Superior temporal gyrus (tissue), 1 donor: Measurements from ENCODE around the gene ECT2L.

Experiments
- DNase-seq: peaks from one replicate; pipeline ENCODE4 v3.0.0-alpha.2; 2016; ENCODE audit errors: extremely low spot score

ECT2L gene

DNA sequence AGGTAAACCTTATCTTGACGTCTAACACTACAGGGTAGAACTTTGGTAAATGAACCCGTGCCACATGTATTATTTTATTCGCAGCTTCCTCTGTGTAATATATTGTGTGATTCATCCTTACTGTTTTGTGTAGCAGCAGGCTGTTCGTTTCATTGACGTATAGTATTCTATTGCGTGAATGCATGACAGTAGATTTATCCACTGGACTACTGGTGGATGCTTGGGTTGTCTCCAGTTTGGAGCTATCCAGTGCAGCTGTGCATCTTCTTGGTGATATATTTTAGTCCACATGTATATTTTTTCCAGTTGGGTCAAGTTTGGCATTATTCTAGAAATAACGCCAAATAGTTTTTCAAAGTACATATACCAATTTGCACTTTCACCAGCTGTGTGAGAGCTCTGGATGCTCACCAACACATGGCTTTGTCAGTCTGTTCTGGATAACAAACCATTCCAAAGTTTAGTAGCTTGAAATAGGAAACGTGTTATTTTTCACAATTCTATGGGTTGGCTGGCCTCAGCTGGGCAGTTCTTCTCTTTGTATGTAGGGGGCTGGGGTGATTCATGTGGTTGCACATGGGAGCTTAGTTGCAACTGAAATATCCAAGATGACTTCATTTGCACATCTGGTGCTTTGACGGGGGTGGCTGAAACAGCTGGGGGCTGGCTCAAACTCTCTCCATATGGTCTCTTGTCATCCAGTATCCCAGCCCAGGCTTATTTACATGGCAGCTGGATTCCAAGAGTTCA, 9.3 kb downstream of the ECT2L start:
- no peak for DNase-seq

DNA sequence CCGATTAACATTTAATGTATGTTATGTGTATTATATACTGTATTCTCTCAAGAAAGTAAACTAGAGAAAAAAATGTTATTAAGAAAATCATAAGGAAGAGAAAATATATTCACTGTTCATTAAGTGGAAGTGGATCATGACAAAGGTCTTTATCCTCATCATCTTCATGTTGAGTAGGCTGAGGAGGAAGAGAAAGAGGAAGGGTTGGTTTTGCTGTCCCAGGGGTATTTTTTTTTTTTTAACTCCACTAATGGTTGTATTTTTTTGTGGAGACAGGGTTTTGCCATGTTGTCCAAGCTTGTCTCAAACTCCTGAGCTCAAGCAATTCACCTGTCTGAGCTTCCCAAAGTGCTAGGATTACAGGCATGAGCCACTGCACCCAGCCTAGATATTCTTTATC, 11.0 kb downstream of the ECT2L start:
- no peak for DNase-seq

DNA sequence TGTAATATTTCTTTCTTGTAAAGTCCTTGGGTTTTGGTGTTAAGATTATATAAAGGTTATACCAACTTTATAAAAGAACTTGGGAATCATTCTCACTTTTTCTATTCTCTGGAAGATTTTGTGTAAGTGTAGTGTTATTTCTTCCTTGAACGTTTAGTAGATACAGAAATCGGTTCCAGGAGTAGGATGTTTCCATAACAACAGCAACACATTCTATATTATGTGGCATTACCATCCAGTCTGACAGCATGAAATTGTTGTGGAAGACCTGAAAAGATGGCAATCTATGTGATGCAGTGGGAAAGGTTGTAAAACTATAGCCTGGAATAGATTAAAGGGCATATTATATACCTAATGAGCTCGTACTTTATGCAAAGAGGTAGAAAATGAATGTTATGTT, 13.8 kb downstream of the ECT2L start:
- peak; percentile 40 for DNase-seq

DNA sequence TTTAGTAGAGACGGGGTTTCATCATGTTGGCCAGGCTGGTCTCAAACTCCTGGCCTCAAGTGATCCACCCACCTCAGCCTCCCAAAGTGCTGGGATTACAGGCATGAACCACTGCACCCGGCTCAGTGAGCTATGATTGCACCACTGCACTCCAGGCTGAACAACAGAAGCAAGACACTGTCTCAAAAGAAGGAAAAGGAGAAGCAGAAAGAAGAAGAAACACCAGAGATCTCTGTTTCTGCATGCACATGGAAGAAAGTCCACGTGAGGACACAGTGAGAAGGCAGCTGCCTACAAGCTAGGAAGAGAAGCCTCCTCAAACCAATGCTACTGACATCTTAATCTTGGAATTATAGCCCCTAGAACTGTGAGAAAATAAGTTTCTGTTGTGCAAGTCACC, 16.0 kb downstream of the ECT2L start:
- no peak for DNase-seq

DNA sequence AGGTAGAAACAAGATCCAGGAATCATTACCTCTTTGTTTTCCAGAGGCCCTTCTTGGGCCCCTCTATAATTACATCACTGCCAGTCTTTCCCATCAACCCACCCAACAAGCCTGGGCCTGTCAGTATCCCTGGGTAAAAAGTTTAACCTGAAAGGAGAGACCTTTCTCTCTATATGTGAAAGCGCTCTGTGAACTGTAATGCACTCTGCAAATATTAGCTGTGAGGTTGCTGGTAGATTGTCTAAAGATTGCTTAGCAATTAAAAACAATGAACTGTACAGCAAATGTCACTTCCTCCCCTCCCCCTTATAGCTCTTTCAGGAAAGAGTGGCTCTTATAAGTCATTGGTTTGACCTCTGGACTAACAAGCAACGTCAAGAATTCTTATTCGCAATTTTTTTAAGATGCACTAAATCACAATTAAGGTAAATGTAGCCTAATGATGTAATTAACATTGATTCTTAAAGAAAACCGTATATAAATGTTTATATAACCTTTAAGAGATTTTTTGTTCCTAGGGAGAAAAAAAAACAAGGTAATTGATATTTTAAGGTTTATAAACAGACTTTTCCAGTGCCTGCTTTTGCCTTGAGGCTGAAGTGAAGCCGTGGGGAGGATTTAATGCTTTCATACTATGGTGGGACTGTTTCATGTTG, 18.4 kb downstream of the ECT2L start:
- DNase-seq, result no peak

DNA sequence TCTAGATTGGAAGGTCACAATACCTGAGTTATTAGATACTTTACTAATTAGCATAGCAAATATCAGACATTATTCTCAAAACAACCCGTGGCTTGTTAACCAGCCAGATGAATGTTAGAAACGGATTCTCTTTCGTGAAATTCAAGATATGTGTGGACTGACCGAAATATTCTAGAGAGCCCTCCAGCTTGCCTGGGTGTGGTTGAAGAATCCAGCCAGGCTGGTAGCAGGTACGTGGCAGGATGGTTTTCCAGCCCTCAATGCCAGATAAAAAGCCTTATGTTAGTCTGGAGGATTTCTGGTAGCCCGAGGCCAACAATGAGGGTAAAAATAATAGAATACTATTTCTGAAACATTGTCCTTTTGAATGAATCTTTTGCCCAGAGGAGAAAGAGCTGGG, 19.3 kb downstream of the ECT2L start:
- no peak for DNase-seq

DNA sequence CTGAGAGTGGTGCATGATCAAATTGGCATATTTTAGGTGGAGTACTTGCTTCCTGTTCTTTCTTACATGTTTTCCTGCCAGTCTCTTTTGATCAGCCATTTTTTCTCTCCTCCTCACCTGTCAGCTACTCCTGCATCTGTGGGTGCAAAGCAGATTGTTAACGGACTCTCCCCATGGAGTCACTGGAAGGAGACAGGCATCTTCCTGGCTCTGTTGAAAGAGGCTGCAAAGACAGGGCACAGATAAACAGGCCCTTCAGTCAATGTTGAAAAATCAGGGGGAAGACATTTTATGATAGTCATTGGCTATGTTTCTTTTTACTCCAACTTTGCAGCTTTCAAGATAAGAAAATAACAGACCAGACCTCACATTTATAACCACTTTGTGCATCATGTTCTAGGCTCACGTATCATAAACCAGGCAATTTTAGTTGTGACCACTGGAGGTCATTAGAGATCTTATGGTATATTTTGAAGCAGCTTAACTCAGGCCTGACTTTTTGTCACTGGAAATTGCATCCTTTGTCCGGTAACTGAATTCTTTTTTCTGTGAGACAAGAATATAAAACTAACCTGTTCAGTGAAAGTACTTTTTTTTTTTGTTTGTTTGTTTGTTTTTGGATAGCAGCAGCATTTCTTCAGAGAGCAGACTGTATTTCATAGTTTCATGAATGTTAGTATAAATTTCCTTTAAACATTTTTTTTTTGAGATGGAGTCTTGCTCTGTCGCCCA, 20.1 kb downstream of the ECT2L start:
- peak; percentile 85 for DNase-seq

DNA sequence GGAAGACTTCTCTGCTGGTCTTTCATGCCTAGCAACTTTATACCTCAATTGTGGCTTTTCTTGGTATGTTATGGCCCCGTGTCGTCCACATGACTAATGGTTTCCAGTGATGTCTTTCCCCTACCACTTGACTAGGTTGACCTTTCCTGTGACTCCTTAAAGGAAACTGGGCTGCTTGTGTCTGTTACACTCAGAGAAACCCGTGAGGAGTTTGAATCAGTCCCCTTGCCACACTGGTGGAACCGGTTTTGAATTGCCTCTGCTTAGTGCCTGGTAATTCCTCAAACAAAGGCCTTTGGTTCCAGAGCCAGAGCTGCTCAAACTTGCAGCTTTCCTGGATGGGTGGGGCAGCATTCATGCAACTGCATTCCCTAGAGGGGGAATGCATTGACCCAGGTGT, 21.9 kb downstream of the ECT2L start:
- no peak for DNase-seq

DNA sequence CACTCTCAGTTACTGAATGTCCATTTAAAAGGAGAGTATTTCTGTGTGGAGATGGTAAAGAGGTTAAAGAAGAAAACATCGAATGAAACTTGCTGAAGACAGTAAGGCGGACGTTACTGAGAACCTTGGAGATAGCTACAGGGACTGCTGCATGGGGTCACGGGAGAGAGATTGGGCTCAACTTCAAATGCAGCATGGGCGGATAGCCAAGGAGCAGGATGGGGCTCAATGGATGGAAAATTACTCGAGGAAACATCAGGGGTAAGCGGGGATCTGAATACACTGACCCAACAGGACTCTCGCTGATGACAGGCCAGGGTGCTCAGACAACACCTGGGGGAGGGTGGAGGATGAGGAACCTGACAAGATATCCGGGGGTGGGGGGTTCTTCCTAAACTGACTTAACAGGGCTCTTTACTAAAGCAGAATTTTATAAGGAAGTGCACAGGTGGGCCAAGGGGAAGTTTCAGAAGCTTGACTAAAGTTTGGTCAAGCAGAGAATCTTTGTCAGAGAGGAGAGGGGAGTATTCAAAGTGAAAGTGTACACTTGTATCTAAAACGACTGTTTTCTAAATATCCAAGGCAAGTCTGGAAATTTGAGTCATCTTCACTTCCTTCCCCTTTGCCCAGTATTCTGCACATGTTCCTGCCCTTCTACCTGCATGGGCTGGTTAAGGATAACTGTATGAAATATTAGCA, 22.8 kb downstream of the ECT2L start:
- DNase-seq, result no peak

DNA sequence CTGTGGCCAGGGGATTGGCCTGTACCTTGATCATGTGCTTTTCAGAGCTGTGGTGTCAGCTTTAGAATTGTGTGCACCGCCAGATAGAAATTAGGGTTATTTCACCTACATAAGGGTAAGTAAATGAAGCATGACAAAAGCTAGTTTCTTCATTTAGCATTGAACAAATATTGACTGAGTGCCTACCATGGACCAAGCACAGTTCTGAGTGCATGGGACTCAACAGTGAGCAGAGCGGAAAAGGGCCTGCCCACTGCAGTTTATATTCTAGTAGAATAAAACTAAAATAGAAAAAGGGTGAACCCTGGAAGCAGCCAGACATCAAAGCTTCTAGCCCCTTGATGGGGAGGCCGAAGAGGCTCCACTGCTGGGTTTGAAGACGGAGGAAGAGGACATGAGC, 25.6 kb downstream of the ECT2L start:
- no peak for DNase-seq

DNA sequence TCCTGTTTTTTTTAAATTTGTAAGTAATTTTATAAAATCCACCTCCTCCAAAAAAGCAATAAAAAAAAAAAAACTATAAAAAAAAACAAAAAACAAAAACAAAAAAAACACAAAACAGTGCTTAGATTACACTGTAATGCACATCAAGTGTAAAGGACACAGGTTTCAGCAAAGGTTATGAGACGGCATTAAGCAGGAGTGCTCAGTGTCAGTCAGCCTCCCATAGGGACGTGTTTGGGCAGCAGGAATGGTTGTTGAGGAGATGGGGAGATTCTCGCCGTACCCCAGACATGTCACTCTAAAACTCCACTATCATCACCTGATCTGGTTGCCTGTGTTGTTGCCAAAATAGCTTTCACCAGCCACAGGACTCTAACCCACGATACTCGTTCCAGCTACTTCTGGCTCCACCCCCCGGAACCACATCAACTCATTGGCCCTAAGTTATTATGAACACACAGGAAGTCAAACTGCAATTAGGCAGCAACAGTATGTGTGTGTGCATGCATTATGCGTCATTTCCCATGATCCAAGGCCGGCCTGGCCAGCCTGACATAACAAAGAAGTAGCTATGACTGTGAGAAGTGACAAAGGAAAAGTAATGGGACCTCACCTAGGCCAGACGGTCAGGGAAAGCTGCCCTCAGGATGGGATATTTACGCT, 28.7 kb downstream of the ECT2L start:
- no peak for DNase-seq

DNA sequence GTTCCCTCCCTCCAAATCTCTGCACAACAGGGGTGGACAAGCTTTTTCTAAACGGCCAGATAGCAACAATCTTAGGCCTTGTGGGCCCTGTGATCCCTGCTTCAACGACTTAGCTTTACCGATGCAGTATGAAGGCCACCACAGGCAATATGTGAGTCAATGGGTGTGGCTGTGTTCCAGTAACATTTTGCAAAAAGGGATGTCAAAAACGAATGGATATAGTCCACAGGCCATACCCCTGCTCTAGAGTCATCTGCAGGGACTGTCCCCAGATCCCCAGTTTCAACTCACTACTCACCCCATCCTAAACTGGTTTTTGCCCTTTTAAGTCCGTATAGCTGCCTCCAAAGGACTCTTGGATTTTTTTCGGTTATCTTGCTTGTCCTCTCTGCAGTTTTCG, 34.4 kb downstream of the ECT2L start:
- no peak for DNase-seq

DNA sequence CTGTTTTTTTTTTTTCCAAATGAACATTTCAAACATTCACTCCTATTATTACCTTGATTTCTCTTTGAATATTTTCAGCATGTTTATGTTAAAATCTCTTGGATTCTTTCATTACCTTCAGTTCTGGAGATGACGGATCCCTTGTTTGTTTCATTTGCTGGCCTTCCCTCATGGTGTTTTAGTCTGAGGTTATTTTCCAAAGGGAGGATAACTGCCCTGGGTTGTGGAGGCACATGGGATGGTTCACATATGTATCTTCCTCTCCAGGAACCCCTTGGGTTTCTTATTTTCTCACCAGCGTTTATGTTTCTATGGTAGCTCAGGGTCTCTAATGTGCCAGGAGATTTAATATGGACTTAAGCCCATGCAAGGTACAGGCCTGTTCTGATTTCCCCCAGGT, 36.3 kb downstream of the ECT2L start:
- DNase-seq, result no peak

DNA sequence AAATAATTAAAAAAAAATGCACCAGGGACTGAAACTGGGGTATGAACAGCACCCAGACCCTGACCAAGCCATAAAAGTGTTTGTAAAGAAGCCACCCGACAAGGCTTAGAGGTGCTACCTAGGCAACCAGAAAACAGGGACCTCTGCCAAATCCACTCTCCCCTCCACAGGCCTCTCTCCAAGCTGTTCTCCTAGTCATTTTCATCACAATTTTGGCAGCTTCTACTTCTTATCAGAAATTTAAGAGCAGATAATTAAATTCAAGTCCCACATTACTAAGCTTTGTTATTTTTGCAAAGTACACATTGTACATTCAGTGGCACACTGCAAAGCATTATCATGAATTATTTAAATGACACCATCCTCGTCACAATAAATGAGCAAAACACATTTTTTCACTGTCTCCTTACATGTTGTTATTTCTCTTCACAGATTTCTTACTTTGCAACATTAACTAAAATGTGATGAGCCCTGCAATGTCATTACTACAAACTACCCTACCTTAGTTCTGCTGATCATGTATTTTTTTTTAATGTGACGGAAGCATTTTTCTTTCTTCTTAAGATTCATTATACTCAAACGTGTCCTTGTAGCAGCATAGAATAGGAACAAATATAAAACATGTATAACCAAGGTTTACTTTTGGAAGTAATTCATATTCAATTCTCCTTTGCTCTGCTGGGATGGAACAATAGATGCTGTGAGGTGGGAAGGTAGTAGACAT, 38.1 kb downstream of the ECT2L start:
- DNase-seq, result peak; percentile 66

DNA sequence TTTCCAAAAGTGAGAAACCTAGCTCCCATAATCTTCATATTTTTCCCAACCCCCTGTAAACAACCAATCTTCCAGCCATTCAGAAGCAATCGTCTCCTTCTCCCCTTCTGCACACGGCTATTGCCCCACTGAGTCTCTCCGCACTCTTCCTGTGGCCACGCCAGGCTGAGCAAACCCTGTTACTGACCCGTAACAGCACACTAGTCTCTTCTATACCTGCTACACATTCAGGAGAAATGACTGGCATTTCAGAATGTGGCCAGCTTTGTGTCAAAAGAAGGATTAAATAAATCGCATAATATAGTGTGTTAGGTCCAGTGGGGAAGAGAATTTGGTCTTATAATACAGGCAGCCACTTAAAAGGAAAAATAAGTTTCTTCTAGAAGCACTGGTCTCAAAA, 41.4 kb downstream of the ECT2L start:
- no peak for DNase-seq

DNA sequence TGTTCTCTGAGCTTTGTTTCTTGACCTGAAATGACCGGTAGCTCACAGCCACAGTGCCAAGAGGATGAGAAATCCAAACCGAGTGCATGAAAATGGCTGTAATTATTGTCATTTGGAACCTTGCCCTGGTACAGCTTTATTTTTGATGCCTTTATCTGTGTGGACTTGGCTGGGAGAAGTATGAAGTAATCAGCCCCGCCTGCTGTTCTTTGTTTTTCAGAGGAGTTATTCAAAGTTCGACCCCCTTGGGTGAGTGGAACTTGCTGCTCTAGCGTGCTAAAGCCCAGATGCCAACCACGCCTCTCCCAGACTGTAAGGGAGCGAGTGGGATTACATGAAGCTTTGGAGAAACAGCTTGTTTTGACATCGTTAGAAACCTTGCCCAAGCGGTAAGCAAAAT, 48.3 kb downstream of the ECT2L start:
- DNase-seq, result peak; percentile 40

DNA sequence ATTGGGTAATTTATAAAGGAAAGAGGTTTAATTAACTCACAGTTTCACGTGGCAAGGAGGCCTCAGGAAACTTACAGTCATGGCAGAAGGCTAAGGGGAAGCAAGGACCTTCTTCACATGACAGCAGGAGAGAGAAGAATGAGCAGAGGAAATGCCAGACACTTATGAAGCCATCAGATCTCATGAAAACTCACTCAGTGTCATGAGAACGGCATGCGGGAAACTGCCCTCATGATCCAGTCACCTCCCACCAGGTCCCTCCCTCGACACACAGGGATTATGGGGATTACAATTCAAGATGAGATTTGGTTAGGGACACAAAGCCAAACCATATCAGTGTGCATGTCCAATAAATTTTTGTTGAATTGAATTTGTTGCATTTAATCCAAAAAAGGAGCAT, 52.0 kb downstream of the ECT2L start:
- DNase-seq, result no peak

DNA sequence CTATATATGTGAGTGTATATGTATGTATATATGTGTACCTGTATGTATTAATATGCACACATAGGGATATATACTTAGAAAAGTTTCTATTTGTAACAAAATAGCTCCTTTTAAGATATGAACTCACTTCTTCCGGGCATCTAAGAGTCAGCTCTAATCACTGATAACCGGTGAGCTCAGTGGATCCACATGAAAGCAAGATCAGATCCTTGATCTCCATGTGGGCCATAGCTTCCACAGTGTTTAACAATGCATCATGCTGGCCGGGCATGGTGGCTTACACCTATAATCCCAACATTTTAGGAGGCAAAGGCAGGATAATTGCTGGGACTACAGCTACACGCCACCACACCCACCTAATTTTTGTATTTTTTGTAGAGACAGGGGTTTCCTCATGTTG, 52.6 kb downstream of the ECT2L start:
- DNase-seq, result no peak

DNA sequence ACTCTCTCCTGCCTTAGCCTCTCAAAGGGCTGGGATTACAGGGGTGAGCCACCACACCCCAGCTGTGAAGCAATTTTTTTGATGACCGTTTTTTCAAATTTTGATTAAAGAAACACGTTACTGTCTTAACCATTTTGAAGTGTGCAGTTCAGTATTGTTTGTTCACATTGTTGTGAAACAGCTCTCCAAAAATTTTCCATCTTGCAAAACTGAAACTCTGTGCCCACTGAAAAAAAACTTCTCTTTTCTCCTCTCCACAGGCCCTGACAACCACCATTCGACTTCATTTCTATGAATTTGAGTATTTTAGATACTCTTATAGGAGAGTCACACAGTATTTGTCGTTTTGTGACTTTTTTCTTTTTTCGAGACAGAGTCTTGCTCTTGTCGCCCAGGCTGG, 53.9 kb downstream of the ECT2L start:
- DNase-seq, result no peak

DNA sequence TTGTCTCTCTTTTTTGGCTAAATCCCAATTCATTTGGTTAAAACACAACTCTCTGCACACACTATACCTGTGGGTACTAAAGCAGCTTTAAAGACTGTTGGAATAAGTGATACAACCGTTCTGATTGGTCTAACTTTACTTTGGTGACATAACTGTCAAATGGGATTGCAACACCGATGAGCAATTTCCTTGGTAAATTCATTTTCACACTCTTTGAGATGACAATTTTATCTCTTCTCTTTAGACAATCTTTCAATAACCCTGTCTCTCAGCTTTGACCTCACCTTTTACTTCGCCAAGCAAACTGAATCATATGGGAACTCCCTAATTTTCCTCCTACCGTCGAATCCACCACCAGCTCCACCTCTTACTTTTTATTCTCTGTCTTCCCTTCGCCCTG, 60.8 kb downstream of the ECT2L start:
- DNase-seq, result no peak

DNA sequence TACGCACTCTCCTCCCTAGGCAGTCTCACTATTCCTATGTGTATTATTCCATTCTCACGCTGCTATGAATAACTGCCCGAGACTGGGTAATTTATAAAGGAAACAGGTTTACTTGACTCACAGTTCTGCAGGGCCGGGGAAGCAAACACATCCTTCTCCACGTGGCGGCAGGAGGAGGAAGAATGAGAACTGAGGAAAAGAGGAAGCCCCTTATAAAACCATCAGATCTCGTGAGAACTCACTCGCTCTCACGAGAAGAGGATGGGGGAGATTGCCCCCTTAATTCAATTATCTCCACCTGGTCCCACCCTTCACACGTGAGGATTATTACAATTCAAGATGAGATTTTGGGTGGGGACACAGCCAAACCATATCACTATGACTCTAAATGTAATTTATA, 61.9 kb downstream of the ECT2L start:
- no peak for DNase-seq
